PC-9 (cell line): ENCODE data around the gene CAPN5. TPM values are rescaled to one million over a fixed set of nuclear protein-coding genes. Genes with fewer than 3 reads are reported as not detected.

Source experiments
- BruUV-seq: library from RNA; stranded (reverse); fragments of 400-500 nt; replicated peaks from 2 replicates; lab custom pipeline; 2021; lab: Mats Ljungman, UMichigan
- CTCF ChIA-PET: fragments of 300-600 bp; sonication (Branson Sonifier 250); formaldehyde crosslinking; loops from one replicate; lab custom pipeline; 2022; ENCODE audit warnings: antibody characterized with exemption; lab: Charles Lee
- POLR2A ChIA-PET: fragments of 300-600 bp; sonication (Branson Sonifier 250); formaldehyde crosslinking; loops from one replicate; lab custom pipeline; 2022; ENCODE audit warnings: antibody characterized with exemption; ENCODE audit not compliant: unreplicated experiment; lab: Charles Lee
- DNase-seq, 2 experiments: peaks; one replicate each; pipeline versions ENCODE4 v3.0.0 to v3.0.0-alpha.2; 2015 to 2022; ENCODE audit warnings: mixed read lengths in 1 of 2
- H2AFZ ChIP-seq: fragments of 200-600 bp; sonication (generic); 2 replicates; pipeline ENCODE4 v1.8.1; 2017; ENCODE audit warnings: antibody characterized with exemption
- H3F3A ChIP-seq: fragments of 200-600 bp; sonication (generic); 2 replicates; pipeline ENCODE4 v1.8.1; 2017; ENCODE audit warnings: antibody characterized with exemption, mild to moderate bottlenecking, low read depth; ENCODE audit not compliant: insufficient read depth
- H3K27ac ChIP-seq: fragments of 200-600 bp; sonication (generic); 2 replicates; pipeline ENCODE4 v1.6.1; 2016; ENCODE audit warnings: mixed run types
- H3K27me3 ChIP-seq: fragments of 200-600 bp; sonication (generic); 2 replicates; pipeline ENCODE4 v1.6.1; 2016; ENCODE audit warnings: low read depth, mixed run types; ENCODE audit not compliant: insufficient read depth
- H3K36me3 ChIP-seq: fragments of 200-600 bp; sonication (generic); 2 replicates; pipeline ENCODE4 v1.6.1; 2016; ENCODE audit warnings: low read depth, mixed run types
- H3K4me1 ChIP-seq: fragments of 200-600 bp; sonication (generic); replicated peaks from 2 replicates; pipeline ENCODE4 v1.6.1; 2016; ENCODE audit warnings: mixed run types; ENCODE audit not compliant: insufficient read depth
- H3K4me2 ChIP-seq: fragments of 200-600 bp; sonication (generic); 2 replicates; pipeline ENCODE4 v1.6.1; 2017; ENCODE audit warnings: mixed run types
- H3K4me3 ChIP-seq: fragments of 200-600 bp; sonication (generic); 2 replicates; pipeline ENCODE4 v1.6.1; 2016; ENCODE audit warnings: mixed run types
- H3K79me2 ChIP-seq: fragments of 200-600 bp; sonication (generic); 2 replicates; pipeline ENCODE4 v1.6.1; 2017; ENCODE audit warnings: low read depth, mixed run types
- H3K9me2 ChIP-seq: fragments of 200-600 bp; sonication (generic); 2 replicates; pipeline ENCODE4 v1.8.1; 2017; ENCODE audit warnings: mild to moderate bottlenecking; ENCODE audit not compliant: insufficient read depth
- H3K9me3 ChIP-seq: fragments of 200-600 bp; sonication (generic); 2 replicates; pipeline ENCODE4 v1.8.1; 2016; ENCODE audit warnings: low read depth; ENCODE audit not compliant: insufficient read depth
- H4K20me1 ChIP-seq: fragments of 200-600 bp; sonication (generic); 2 replicates; pipeline ENCODE4 v1.8.1; 2017; ENCODE audit not compliant: insufficient read depth
- EZH2 ChIP-seq: fragments of 200-600 bp; sonication (generic); IDR thresholded peaks from 2 replicates; pipeline ENCODE4 v1.8.0; 2017; ENCODE audit warnings: antibody characterized with exemption, low read depth
- intact Hi-C: fragments of 100-400 bp; cut with micrococcal nuclease; formaldehyde crosslinking; loops from one replicate; pipeline ENCODE4 v1.10.0; 2022; ENCODE audit not compliant: unreplicated experiment
- total RNA-seq: library from RNA; stranded (reverse); gene quantifications from 2 replicates; pipeline ENCODE4 v1.2.3, GENCODE V29; 2021
- TF ChIP-seq, protein P1 (sequence below): fragments of 200-600 bp; sonication (generic); conservative IDR thresholded peaks from 2 replicates; pipeline ENCODE4 v1.6.1; 2017; ENCODE audit warnings: mixed run types, antibody characterized with exemption, mild to moderate bottlenecking, moderate library complexity

Gene CAPN5
- total RNA-seq, 1 experiment from 2014 or later = 9.9 TPM

DNA sequence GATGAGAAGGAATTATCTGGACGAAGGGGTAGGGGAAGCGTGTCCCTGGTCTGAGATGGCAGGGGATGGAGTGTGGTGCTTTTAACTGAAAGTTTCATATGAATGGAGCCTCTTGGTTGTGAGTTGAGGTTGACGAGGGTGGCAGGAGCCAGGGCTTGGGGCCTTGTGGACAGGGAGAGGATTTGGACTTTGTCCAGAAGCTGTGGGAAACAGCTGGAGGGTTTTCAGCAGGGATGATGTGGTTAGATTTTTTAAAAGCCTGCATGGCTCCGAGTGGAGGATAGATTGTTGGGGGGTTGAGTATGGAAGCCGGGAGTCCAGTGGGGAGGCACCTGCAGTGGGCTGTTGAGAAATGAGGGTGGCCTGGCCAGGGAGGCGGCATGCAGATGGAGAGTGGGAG is 86.1 kb downstream of the CAPN5 start:
- Histone ChIP-seq H3K36me3 (no peaks in the 10 kb centered on the region), H3K4me3 (no peak overlapping the region), H3K79me2 (no peaks in the 10 kb centered on the region), H3K27me3 (peaks cover 55% of the 10 kb centered on the region), H3K27ac (no peak overlapping the region), H3F3A (no peaks in the 10 kb centered on the region), H3K4me2 (no peak overlapping the region), H3K4me1 (no peaks in the 10 kb centered on the region), H4K20me1 (no peaks in the 10 kb centered on the region), H2AFZ (no peak overlapping the region), H3K9me2 (no peaks in the 10 kb centered on the region), H3K9me3 (no peaks in the 10 kb centered on the region)
- ChIA-PET CTCF (no interaction called here), POLR2A (no interaction called here)
- intact Hi-C loops = no loop called here
- no peak for TF ChIP-seq EZH2
- TF ChIP-seq, protein P1, sequence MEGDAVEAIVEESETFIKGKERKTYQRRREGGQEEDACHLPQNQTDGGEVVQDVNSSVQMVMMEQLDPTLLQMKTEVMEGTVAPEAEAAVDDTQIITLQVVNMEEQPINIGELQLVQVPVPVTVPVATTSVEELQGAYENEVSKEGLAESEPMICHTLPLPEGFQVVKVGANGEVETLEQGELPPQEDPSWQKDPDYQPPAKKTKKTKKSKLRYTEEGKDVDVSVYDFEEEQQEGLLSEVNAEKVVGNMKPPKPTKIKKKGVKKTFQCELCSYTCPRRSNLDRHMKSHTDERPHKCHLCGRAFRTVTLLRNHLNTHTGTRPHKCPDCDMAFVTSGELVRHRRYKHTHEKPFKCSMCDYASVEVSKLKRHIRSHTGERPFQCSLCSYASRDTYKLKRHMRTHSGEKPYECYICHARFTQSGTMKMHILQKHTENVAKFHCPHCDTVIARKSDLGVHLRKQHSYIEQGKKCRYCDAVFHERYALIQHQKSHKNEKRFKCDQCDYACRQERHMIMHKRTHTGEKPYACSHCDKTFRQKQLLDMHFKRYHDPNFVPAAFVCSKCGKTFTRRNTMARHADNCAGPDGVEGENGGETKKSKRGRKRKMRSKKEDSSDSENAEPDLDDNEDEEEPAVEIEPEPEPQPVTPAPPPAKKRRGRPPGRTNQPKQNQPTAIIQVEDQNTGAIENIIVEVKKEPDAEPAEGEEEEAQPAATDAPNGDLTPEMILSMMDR = no peak
- DNase-seq = no peak
- BruUV-seq = no TSS peak

DNA sequence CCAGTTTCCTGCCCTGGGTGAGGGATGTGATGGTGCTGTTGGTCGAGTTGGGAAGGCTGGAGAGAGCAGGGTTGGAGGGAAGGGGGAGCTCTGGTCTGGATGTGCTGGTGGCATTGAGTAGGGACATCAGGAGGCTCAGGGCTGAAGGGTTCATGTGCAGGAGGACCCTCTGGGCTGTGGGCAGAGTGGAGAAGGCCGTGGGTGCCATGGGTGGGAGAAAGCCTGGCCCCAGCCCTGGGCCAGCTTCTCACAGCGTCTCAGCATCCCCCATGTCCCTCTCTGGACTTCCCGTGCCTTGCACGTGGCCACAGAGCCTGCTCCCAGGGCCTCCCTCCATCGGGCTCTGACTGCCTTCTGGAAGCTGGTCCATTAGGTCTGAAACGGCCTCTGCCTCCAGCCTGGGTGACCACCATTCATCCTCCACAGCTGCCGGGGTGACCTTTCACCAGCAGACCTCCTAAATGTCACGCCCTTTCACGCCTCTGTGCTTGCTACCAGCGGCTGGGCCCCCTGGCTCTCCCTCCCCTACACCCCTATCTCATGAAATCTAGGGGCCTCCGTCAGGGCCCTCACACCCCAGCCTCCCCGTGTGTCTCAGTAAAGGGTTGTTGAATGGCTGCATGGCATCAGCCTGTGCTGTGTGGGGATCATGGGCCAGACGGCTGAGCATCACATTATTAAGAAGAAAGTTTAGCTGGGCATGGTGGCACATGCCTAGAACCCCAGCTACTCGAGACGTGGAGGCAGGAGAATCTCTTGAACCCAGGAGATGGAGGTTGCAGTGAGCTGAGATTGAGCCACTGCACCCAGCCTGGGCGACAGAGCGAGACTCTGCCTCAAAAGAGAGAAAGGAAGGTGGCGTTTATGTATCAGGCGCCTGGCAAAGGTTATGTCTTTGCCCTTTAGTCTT is 86.8 kb downstream of the CAPN5 start:
- intact Hi-C loops = no loop called here
- TF ChIP-seq EZH2 = no peak
- TF ChIP-seq, protein P1 = no peak
- Histone ChIP-seq H3K4me1 (no peaks in the 10 kb centered on the region), H3K36me3 (no peaks in the 10 kb centered on the region), H3K4me3 (no peak overlapping the region), H3K9me2 (no peaks in the 10 kb centered on the region), H3K27ac (no peak overlapping the region), H2AFZ (no peak overlapping the region), H3F3A (no peaks in the 10 kb centered on the region), H3K27me3 (peaks cover 59% of the 10 kb centered on the region), H4K20me1 (no peaks in the 10 kb centered on the region), H3K9me3 (no peaks in the 10 kb centered on the region), H3K4me2 (no peak overlapping the region), H3K79me2 (no peaks in the 10 kb centered on the region)
- CTCF ChIA-PET = no interaction called here
- no TSS peak for BruUV-seq
- no peak for DNase-seq
- POLR2A ChIA-PET = interaction anchor here (0.6 kb wide), 1 partner anchor 371 kb away, joined by 3 read pairs; no protein-coding TSS in a partner anchor

DNA sequence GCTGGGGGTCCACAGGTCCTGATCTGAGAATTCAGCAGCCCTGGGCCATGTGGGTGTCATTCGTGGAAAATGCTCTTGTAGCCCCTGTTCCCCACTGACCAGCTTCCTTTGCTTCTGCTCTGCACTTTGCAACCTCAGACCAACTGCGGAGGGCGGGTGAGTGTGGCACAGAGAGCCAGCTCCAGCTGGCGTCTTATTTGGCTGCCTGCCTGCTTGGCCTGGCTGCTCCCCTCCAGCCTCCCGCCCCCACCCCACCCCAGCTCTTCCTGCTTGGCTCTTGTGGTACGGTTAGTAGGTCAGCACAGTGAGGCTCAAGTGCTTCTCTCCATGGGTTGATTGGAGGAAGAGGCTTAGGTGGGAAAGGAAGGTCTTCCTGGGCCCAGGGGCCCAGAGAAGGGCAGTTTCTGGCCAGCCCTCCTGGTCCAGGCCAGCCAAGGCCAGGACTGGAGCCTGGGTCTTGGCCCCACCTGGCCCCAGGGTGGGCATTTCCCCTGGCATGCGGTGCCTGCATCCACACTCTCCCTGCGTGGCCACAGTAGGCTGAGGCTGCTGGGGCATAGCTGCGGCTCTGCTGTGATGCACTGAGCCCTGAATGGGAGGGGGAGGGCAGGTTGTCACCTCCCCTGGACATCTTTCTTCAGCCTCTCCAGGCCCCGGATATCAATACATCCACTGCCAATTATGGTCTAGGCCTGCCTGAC is 87.8 kb downstream of the CAPN5 start:
- ChIA-PET CTCF (no interaction called here), POLR2A (interaction anchor here (0.6 kb wide), 1 partner anchor 372 kb away, joined by 3 read pairs; no protein-coding TSS in a partner anchor)
- Histone ChIP-seq H3K4me3 (no peak overlapping the region), H3K9me3 (no peaks in the 10 kb centered on the region), H3K4me1 (no peaks in the 10 kb centered on the region), H3K27me3 (peaks cover 64% of the 10 kb centered on the region), H3K27ac (no peak overlapping the region), H3F3A (no peaks in the 10 kb centered on the region), H4K20me1 (no peaks in the 10 kb centered on the region), H3K9me2 (no peaks in the 10 kb centered on the region), H3K79me2 (no peaks in the 10 kb centered on the region), H2AFZ (no peak overlapping the region), H3K36me3 (no peaks in the 10 kb centered on the region), H3K4me2 (no peak overlapping the region)
- DNase-seq = no peak
- intact Hi-C loops = no loop called here
- no TSS peak for BruUV-seq
- no peak for TF ChIP-seq EZH2
- TF ChIP-seq, protein P1 = no peak
